ENCODE measurements around the gene TNPO3. TPM values are rescaled to one million over a fixed set of nuclear protein-coding genes. Genes with fewer than 3 reads are reported as not detected.

TNPO3 gene
- total RNA-seq, 1 donor from 2014 or later, result 42.6 TPM

GRCh38 chr7:128922496-128923410 is 132.2 kb downstream of the TNPO3 start:
- DNase-seq (ENCODE audit: low spot score), result peak; percentile 1
- Mint-ChIP-seq H3K4me3 (ENCODE audit: unreplicated experiment) (no peak overlapping the region), H3K27me3 (ENCODE audit: unreplicated experiment) (peaks cover 11% of the 10 kb centered on the region), H3K36me3 (ENCODE audit: low read depth, unreplicated experiment) (no peaks in the 10 kb centered on the region), H3K9me3 (ENCODE audit: unreplicated experiment) (no peaks in the 10 kb centered on the region), H3K27ac (ENCODE audit: unreplicated experiment) (no peak overlapping the region), H3K4me1 (ENCODE audit: unreplicated experiment) (peaks cover 4% of the 10 kb centered on the region)
- TF ChIP-seq, protein P1, sequence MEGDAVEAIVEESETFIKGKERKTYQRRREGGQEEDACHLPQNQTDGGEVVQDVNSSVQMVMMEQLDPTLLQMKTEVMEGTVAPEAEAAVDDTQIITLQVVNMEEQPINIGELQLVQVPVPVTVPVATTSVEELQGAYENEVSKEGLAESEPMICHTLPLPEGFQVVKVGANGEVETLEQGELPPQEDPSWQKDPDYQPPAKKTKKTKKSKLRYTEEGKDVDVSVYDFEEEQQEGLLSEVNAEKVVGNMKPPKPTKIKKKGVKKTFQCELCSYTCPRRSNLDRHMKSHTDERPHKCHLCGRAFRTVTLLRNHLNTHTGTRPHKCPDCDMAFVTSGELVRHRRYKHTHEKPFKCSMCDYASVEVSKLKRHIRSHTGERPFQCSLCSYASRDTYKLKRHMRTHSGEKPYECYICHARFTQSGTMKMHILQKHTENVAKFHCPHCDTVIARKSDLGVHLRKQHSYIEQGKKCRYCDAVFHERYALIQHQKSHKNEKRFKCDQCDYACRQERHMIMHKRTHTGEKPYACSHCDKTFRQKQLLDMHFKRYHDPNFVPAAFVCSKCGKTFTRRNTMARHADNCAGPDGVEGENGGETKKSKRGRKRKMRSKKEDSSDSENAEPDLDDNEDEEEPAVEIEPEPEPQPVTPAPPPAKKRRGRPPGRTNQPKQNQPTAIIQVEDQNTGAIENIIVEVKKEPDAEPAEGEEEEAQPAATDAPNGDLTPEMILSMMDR (IDR thresholded peaks at IDR 0.05; ENCODE audit: unreplicated experiment), result no peak

DNA sequence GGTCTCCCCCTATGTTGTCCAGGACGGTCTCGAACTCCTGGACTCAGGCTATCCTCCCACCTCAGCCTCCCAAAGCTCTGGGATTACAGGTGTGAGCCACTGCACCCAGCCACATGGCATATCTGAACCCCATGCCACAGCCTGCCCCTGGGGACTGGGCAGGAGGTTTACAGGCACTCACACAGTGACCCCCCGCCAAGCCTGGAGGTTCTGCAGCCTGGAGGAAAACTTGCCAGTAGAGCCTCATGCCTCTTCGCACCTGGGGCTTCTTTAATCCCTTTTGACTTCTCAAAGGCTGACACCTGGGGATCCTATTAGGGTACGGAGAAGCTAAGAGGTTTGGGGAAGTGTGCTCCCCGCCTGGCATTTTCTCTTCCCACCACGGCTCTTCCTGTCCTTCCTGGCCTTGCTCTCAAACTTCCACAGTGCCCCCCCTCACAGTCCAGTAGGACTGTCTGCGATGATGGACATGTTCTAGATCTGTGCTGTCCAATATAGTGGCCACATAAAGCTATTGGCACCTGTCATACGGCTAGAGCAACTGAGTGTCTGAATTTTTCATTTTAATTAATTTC is 133.0 kb downstream of the TNPO3 start:
- TF ChIP-seq, protein P1 (IDR thresholded peaks at IDR 0.05; ENCODE audit: unreplicated experiment), result no peak
- Mint-ChIP-seq H3K27ac (ENCODE audit: unreplicated experiment) (no peak overlapping the region), H3K27me3 (ENCODE audit: unreplicated experiment) (peaks cover 16% of the 10 kb centered on the region)

DNA sequence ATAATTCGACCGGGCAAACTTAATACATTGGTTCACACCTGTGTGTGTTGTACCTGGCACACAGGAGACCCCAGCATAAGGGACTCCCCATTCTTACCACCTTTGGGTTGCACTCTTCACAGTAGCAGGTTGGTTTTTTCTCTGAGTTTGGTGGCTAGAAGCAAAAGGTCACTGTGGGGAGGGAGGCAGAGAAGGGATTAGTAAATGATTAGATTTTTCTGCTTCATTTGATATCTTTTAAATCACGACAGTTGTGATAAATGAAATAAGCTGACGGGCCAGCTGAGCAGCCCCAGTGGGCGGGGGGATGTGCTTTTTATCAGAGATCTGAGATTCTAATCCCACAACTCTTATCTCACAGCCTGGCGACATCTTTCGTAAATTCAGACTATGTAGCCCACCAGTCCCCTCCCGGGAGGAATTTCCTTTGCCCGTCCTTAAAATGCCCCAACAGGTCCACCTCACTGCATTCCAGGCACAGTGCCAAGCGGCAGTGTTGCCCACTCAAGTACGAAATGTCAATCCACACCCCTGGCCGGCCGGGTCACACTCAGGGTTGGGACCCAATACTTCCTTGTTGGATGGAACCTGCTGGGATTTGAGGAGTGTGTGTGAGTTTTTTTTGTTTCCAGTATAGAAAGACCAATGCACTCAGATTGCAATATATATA is 133.9 kb downstream of the TNPO3 start:
- TF ChIP-seq, protein P1 (IDR thresholded peaks at IDR 0.05; ENCODE audit: unreplicated experiment), result no peak
- peaks cover 17% of the 10 kb centered on the region for H3K27me3 Mint-ChIP-seq (ENCODE audit: unreplicated experiment)
- H3K4me3 Mint-ChIP-seq (ENCODE audit: unreplicated experiment), result no peak overlapping the region
- no peak overlapping the region for H3K27ac Mint-ChIP-seq (ENCODE audit: unreplicated experiment)
- DNase-seq (ENCODE audit: low spot score), result no peak
- no peaks in the 10 kb centered on the region for H3K36me3 Mint-ChIP-seq (ENCODE audit: low read depth, unreplicated experiment)
- H3K4me1 Mint-ChIP-seq (ENCODE audit: unreplicated experiment), result peaks cover 4% of the 10 kb centered on the region
- H3K9me3 Mint-ChIP-seq (ENCODE audit: unreplicated experiment), result no peaks in the 10 kb centered on the region

More for the DNA sequence above, 133.0 kb downstream of the TNPO3 start:
- peaks cover 4% of the 10 kb centered on the region for H3K4me1 Mint-ChIP-seq (ENCODE audit: unreplicated experiment)
- DNase-seq (ENCODE audit: low spot score), result no peak
- no peaks in the 10 kb centered on the region for H3K9me3 Mint-ChIP-seq (ENCODE audit: unreplicated experiment)
- no peak overlapping the region for H3K4me3 Mint-ChIP-seq (ENCODE audit: unreplicated experiment)
- no peaks in the 10 kb centered on the region for H3K36me3 Mint-ChIP-seq (ENCODE audit: low read depth, unreplicated experiment)

DNA sequence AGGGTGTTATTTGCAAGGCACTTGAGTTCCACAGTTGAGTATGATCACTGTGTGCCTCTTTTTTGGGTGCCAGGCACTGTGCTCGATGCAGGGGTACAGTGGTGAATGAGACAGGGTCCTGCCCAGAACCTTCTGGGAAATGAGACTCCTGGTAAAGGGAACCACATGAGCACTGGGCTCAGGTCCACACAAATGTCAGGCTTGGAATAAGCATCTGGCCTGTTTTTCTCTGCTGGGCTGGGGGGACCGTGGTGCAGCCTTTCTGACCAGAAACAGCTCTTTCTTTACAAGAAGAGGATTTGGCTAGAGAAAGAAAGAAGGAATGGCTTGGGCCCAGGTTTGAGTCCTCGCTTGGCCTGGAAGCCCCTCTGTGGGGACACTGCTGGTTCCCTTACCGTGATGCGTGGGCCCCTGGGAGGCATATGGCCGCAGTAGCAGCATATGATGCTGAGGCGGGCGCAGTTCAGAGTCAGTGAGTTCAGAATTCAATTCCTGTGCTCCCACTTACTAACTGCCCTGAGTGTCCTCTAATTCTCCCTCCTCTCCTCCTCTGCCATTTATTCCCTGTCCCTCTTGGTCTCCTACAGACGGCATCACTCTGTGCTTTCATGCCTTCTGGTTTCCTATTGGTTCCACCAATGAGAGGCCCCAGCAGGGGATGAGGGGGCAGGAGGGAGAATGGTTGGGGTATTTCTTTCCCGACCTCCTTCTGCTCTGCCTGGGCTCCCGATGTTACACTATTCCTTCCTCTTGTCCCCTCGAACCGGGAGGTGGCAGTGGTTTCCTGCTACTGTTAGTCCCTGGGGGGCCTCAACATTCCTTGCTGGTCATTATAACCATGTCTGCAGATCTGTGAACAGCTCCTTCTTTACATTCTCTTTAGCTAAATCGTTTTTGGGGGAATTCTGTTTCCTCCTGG is 134.8 kb downstream of the TNPO3 start:
- no peak overlapping the region for H3K27ac Mint-ChIP-seq (ENCODE audit: unreplicated experiment)
- no peak for DNase-seq (ENCODE audit: low spot score)
- peaks cover 7% of the 10 kb centered on the region for H3K4me1 Mint-ChIP-seq (ENCODE audit: unreplicated experiment)
- no peak overlapping the region for H3K4me3 Mint-ChIP-seq (ENCODE audit: unreplicated experiment)
- peaks cover 20% of the 10 kb centered on the region for H3K27me3 Mint-ChIP-seq (ENCODE audit: unreplicated experiment)
- H3K9me3 Mint-ChIP-seq (ENCODE audit: unreplicated experiment), result no peaks in the 10 kb centered on the region
- no peaks in the 10 kb centered on the region for H3K36me3 Mint-ChIP-seq (ENCODE audit: low read depth, unreplicated experiment)
- TF ChIP-seq, protein P1 (IDR thresholded peaks at IDR 0.05; ENCODE audit: unreplicated experiment), result no peak
